OCI-LY7 (cell line): Measurements from ENCODE around the gene NDUFAF7. TPM values are rescaled to one million over a fixed set of nuclear protein-coding genes. Genes with fewer than 3 reads are reported as not detected.

Source experiments
- BruUV-seq: library from RNA; stranded (reverse); fragments of 400-500 nt; replicated peaks from 2 replicates; lab custom pipeline; 2021; lab: Mats Ljungman, UMichigan
- CTCF ChIA-PET: fragments of 300-600 bp; sonication (Branson Sonifier 250); formaldehyde crosslinking; loops from one replicate; lab custom pipeline; 2022; ENCODE audit warnings: antibody characterized with exemption; ENCODE audit not compliant: unreplicated experiment; lab: Charles Lee
- POLR2A ChIA-PET: fragments of 300-600 bp; sonication (Branson Sonifier 250); formaldehyde crosslinking; loops from one replicate; lab custom pipeline; 2022; ENCODE audit warnings: antibody characterized with exemption; lab: Charles Lee
- DNase-seq: peaks from one replicate; pipeline ENCODE4 v3.0.0-alpha.2; 2015; ENCODE audit warnings: low spot score
- H2AFZ ChIP-seq: fragments of 200-600 bp; sonication (generic), shearing (Covaris generic); 2 replicates; pipeline ENCODE4 v1.6.1; 2014; ENCODE audit warnings: mild to moderate bottlenecking, antibody characterized with exemption, low read length, moderate library complexity
- H3K27ac ChIP-seq: fragments of 200-600 bp; sonication (generic); 2 replicates; pipeline ENCODE4 v1.5.1; 2014; ENCODE audit warnings: mixed run types, low read depth, mild to moderate bottlenecking, moderate library complexity, low read length, inconsistent platforms; ENCODE audit not compliant: poor library complexity, severe bottlenecking
- H3K36me3 ChIP-seq: fragments of 200-600 bp; sonication (generic); 2 replicates; pipeline ENCODE4 v1.6.1; 2014; ENCODE audit warnings: mild to moderate bottlenecking, antibody characterized with exemption, low read length, moderate library complexity, mixed read lengths; ENCODE audit not compliant: insufficient read depth
- H3K4me1 ChIP-seq: fragments of 200-600 bp; sonication (generic); 2 replicates; pipeline ENCODE4 v1.5.1; 2014; ENCODE audit warnings: mild to moderate bottlenecking, low read length; ENCODE audit not compliant: insufficient read depth, poor library complexity, severe bottlenecking
- H3K4me2 ChIP-seq: fragments of 200-600 bp; sonication (generic); 2 replicates; pipeline ENCODE4 v1.6.1; 2014; ENCODE audit warnings: mild to moderate bottlenecking, low read length
- H3K4me3 ChIP-seq: fragments of 200-600 bp; sonication (generic); 2 replicates; pipeline ENCODE4 v1.5.1; 2014; ENCODE audit warnings: mild to moderate bottlenecking, low read depth, low read length; ENCODE audit not compliant: poor library complexity, severe bottlenecking
- H3K79me2 ChIP-seq: fragments of 200-600 bp; sonication (generic); 2 replicates; pipeline ENCODE4 v1.6.1; 2016; ENCODE audit warnings: low read depth, mild to moderate bottlenecking, low read length, moderate library complexity, mixed read lengths; ENCODE audit not compliant: insufficient read depth
- H3K9me2 ChIP-seq: fragments of 200-600 bp; sonication (generic); 2 replicates; pipeline ENCODE4 v1.6.1; 2016; ENCODE audit warnings: mild to moderate bottlenecking, low read length, mixed read lengths; ENCODE audit not compliant: insufficient read depth
- H3K9me3 ChIP-seq: fragments of 200-600 bp; sonication (generic); 2 replicates; pipeline ENCODE4 v1.6.1; 2014; ENCODE audit warnings: mild to moderate bottlenecking, mixed run types, low read length, mixed read lengths
- H4K20me1 ChIP-seq: fragments of 200-600 bp; sonication (generic); 2 replicates; pipeline ENCODE4 v1.6.1; 2014; ENCODE audit warnings: mild to moderate bottlenecking, antibody characterized with exemption, low read length, moderate library complexity, mixed read lengths; ENCODE audit not compliant: insufficient read depth
- CTCF ChIP-seq: fragments of 200-600 bp; sonication (generic); conservative IDR thresholded peaks from 2 replicates; pipeline ENCODE4 v1.5.1; 2014; ENCODE audit warnings: mild to moderate bottlenecking, antibody characterized with exemption, low read length, moderate library complexity, mixed read lengths
- EZH2phosphoT487 ChIP-seq: fragments of 200-600 bp; sonication (generic); IDR thresholded peaks from 2 replicates; pipeline ENCODE4 v1.6.1; 2018; ENCODE audit warnings: low read depth, borderline replicate concordance, mild to moderate bottlenecking, mixed run types, antibody characterized with exemption, low read length, moderate library complexity, mixed read lengths
- intact Hi-C: fragments of 100-400 bp; cut with micrococcal nuclease; formaldehyde crosslinking; loops from one replicate; pipeline ENCODE4 v1.10.0; 2022; ENCODE audit not compliant: unreplicated experiment
- total RNA-seq, 2 experiments: library from RNA; depleted of rRNA in 1 of 2; stranded (reverse); fragments of >200 nt in 1 of 2; shearing (Covaris generic) in 1 of 2; gene quantifications; 2 replicates each; pipeline ENCODE4 v1.2.3, GENCODE V29; 2014 to 2022

Gene NDUFAF7
- total RNA-seq, 2 experiments from 2014 or later = 23.3 to 26.0 TPM

- Histone ChIP-seq H3K4me3 (no peak overlapping the region), H3K4me1 (no peaks in the 10 kb centered on the region), H3K9me3 (no peaks in the 10 kb centered on the region), H3K27ac (no peak overlapping the region), H4K20me1 (no peaks in the 10 kb centered on the region), H3K9me2 (no peaks in the 10 kb centered on the region), H3K36me3 (peaks cover 97% of the 10 kb centered on the region), H2AFZ (no peak overlapping the region), H3K4me2 (no peak overlapping the region), H3K79me2 (no peaks in the 10 kb centered on the region)
- no peak for DNase-seq
- ChIA-PET POLR2A (interaction anchor here (0.6 to 1.4 kb wide), 9 partner anchors 9 to 376 kb away, joined by 3 to 6 read pairs (median 3); no protein-coding TSS in a partner anchor), CTCF (no interaction called here)
- intact Hi-C loops = no loop called here
- BruUV-seq = no TSS peak
- TF ChIP-seq EZH2phosphoT487 (no peak), CTCF (no peak)
Measured at GRCh38 chr2:37244755-37245154, 13.3 kb downstream of the NDUFAF7 start.

GRCh38 chr2:37246205-37246604 is 14.7 kb downstream of the NDUFAF7 start:
- CTCF ChIA-PET = no interaction called here

More at GRCh38 chr2:37246205-37246604, 14.7 kb downstream of the NDUFAF7 start:
- Histone ChIP-seq H2AFZ (no peak overlapping the region), H3K9me2 (no peaks in the 10 kb centered on the region), H3K4me1 (no peaks in the 10 kb centered on the region), H3K79me2 (no peaks in the 10 kb centered on the region), H3K4me2 (no peak overlapping the region), H3K27ac (no peak overlapping the region), H3K36me3 (peaks cover 100% of the 10 kb centered on the region), H3K4me3 (no peak overlapping the region), H4K20me1 (0 out of 2 replicates have a peak, but pooled peaks cover 4% of the 10 kb centered on the region), H3K9me3 (no peaks in the 10 kb centered on the region)
- TF ChIP-seq CTCF (no peak), EZH2phosphoT487 (no peak)
- POLR2A ChIA-PET = interaction anchor here (1.2 to 1.6 kb wide), 2 partner anchors 10 to 15 kb away, joined by 3 to 5 read pairs; partner anchors contain the start of genes CEBPZ and NDUFAF7
- no TSS peak for BruUV-seq
- DNase-seq = no peak
- intact Hi-C loops = no loop called here
